Thymus (tissue), 11 donors: ENCODE results near the gene NTM. TPM values are rescaled to one million over a fixed set of nuclear protein-coding genes. Genes with fewer than 3 reads are reported as not detected.

Experiments used
- DNase-seq, 9 donors: peaks; one replicate each; pipeline ENCODE4 v3.0.0-alpha.2; 2013; ENCODE audit warnings: low spot score in 9 of 9, low read depth in 6 of 9, missing footprints in 1 of 9
- H3K27ac ChIP-seq, 2 donors: one replicate each; pipeline ENCODE4 v1.5.1; 2013; ENCODE audit warnings: control low read depth in 1 of 2, low read depth in 1 of 2, low read length in 1 of 2, mild to moderate bottlenecking in 1 of 2, moderate library complexity in 1 of 2
- H3K27me3 ChIP-seq, 2 donors: one replicate each; pipeline ENCODE4 v1.5.1; 2013; ENCODE audit warnings: low read length in 1 of 2; ENCODE audit not compliant: control insufficient read depth in 2 of 2, insufficient read depth in 1 of 2
- H3K36me3 ChIP-seq, 2 donors: one replicate each; pipeline ENCODE4 v1.5.1; 2013; ENCODE audit warnings: low read length in 1 of 2, mild to moderate bottlenecking in 1 of 2, moderate library complexity in 1 of 2; ENCODE audit not compliant: control insufficient read depth in 2 of 2, insufficient read depth in 2 of 2
- H3K4me1 ChIP-seq, 2 donors: one replicate each; pipeline ENCODE4 v1.5.1; 2013; ENCODE audit warnings: low read length in 2 of 2; ENCODE audit not compliant: control insufficient read depth in 2 of 2, insufficient read depth in 2 of 2
- H3K4me3 ChIP-seq, 2 donors: one replicate each; pipeline ENCODE4 v1.5.1; 2013; ENCODE audit warnings: low read length in 2 of 2, control low read depth in 1 of 2, mild to moderate bottlenecking in 1 of 2
- H3K9me3 ChIP-seq, 2 donors: one replicate each; pipeline ENCODE4 v1.5.1; 2013; ENCODE audit warnings: low read length in 1 of 2, mild to moderate bottlenecking in 1 of 2; ENCODE audit not compliant: control insufficient read depth in 2 of 2, insufficient read depth in 1 of 2
- WGBS: extraction: QIAGEN DNeasy Blood & Tissue Kit; methylation state at CpG from one replicate; pipeline ENCODE4 v1.1.7; 2013; 5-methylcytosine and 5-hydroxymethylcytosine counted together
- polyA plus RNA-seq: library from polyadenylated mRNA; stranded (reverse); fragments of 200-250 nt; gene quantifications from one replicate; pipeline ENCODE4 v1.2.3, GENCODE V29; 2013
- total RNA-seq: library from RNA; stranded (reverse); fragments of 120-200 nt; gene quantifications from one replicate; pipeline ENCODE4 v1.2.4, GENCODE V29; 2013
- donor health status: healthy.

The NTM gene
- total and polyA plus RNA-seq, 2 donors: 0.18 to 0.47 TPM

GRCh38 chr11:131695889-131696429 lies 325.5 kb downstream of the NTM start:
- 84% methylated on average over 10 of the region's 10 CpGs for WGBS
- Histone ChIP-seq H3K27me3 (peaks cover 0 to 36% of the 10 kb centered on the region in 2 donors), H3K4me3 (no peak overlapping the region), H3K36me3 (no peaks in the 10 kb centered on the region), H3K9me3 (no peaks in the 10 kb centered on the region), H3K4me1 (no peaks in the 10 kb centered on the region), H3K27ac (no peak overlapping the region)
- no peak for DNase-seq

- H3K4me3 ChIP-seq: no peak overlapping the region
- no peaks in the 10 kb centered on the region for H3K36me3 ChIP-seq
- H3K9me3 ChIP-seq: no peaks in the 10 kb centered on the region
- WGBS: 85% methylated on average over 8 of the region's 8 CpGs
- H3K27me3 ChIP-seq: peaks cover 0 to 32% of the 10 kb centered on the region in 2 donors
- H3K4me1 ChIP-seq: no peaks in the 10 kb centered on the region
- H3K27ac ChIP-seq: no peak overlapping the region
- DNase-seq: no peak
These were observed 326.3 kb downstream of the NTM start for GRCh38 chr11:131696690-131697089.

- no peak overlapping the region for H3K27ac ChIP-seq
- no peaks in the 10 kb centered on the region for H3K27me3 ChIP-seq
- no peak for DNase-seq
- 93% methylated on average over 1 of the region's 1 CpG for WGBS
- no peaks in the 10 kb centered on the region for H3K4me1 ChIP-seq
- H3K9me3 ChIP-seq: peaks cover 2 to 7% of the 10 kb centered on the region in 2 donors
- no peaks in the 10 kb centered on the region for H3K36me3 ChIP-seq
- H3K4me3 ChIP-seq: no peak overlapping the region
These were observed 332.9 kb downstream of the NTM start for GRCh38 chr11:131703311-131703710.

GRCh38 chr11:131704682-131705081 lies 334.3 kb downstream of the NTM start:
- Histone ChIP-seq H3K36me3 (no peaks in the 10 kb centered on the region), H3K9me3 (peaks cover 2 to 7% of the 10 kb centered on the region in 2 donors), H3K4me1 (no peaks in the 10 kb centered on the region), H3K4me3 (no peak overlapping the region), H3K27me3 (no peaks in the 10 kb centered on the region), H3K27ac (no peak overlapping the region)
- 95% methylated on average over 2 of the region's 2 CpGs for WGBS
- no peak for DNase-seq

- Histone ChIP-seq H3K36me3 (no peaks in the 10 kb centered on the region), H3K4me1 (no peaks in the 10 kb centered on the region), H3K9me3 (no peaks in the 10 kb centered on the region), H3K4me3 (no peak overlapping the region), H3K27me3 (no peaks in the 10 kb centered on the region), H3K27ac (no peak overlapping the region)
- WGBS: 90% methylated on average over 2 of the region's 2 CpGs
- no peak for DNase-seq
These were observed 340.1 kb downstream of the NTM start for GRCh38 chr11:131710511-131710910.

GRCh38 chr11:131712897-131713296 lies 342.5 kb downstream of the NTM start:
- no peaks in the 10 kb centered on the region for H3K27me3 ChIP-seq
- H3K9me3 ChIP-seq: no peaks in the 10 kb centered on the region
- H3K27ac ChIP-seq: no peak overlapping the region
- no peaks in the 10 kb centered on the region for H3K4me1 ChIP-seq
- no peaks in the 10 kb centered on the region for H3K36me3 ChIP-seq
- WGBS: 65% methylated on average over 5 of the region's 5 CpGs
- H3K4me3 ChIP-seq: no peak overlapping the region
- DNase-seq: no peak

- no peak overlapping the region for H3K4me3 ChIP-seq
- WGBS: 95% methylated on average over 8 of the region's 8 CpGs
- H3K4me1 ChIP-seq: no peaks in the 10 kb centered on the region
- no peak overlapping the region for H3K27ac ChIP-seq
- no peaks in the 10 kb centered on the region for H3K27me3 ChIP-seq
- no peak for DNase-seq
- H3K9me3 ChIP-seq: no peaks in the 10 kb centered on the region
- no peaks in the 10 kb centered on the region for H3K36me3 ChIP-seq
These were observed 343.2 kb downstream of the NTM start for GRCh38 chr11:131713529-131714134.

- Histone ChIP-seq H3K9me3 (no peaks in the 10 kb centered on the region), H3K27ac (no peak overlapping the region), H3K36me3 (no peaks in the 10 kb centered on the region), H3K4me1 (no peaks in the 10 kb centered on the region), H3K27me3 (no peaks in the 10 kb centered on the region), H3K4me3 (no peak overlapping the region)
- WGBS: 69% methylated on average over 2 of the region's 2 CpGs
- DNase-seq: no peak
These were observed 347.2 kb downstream of the NTM start for GRCh38 chr11:131717616-131718015.

GRCh38 chr11:131723088-131723487 lies 352.7 kb downstream of the NTM start:
- Histone ChIP-seq H3K27ac (no peak overlapping the region), H3K4me1 (no peaks in the 10 kb centered on the region), H3K9me3 (no peaks in the 10 kb centered on the region), H3K27me3 (no peaks in the 10 kb centered on the region), H3K4me3 (no peak overlapping the region), H3K36me3 (no peaks in the 10 kb centered on the region)
- DNase-seq: no peak
- 91% methylated on average over 8 of the region's 8 CpGs for WGBS
